Activated gamma-delta T cell (primary cell): ENCODE results near the gene CDH5.

Experiments
- DNase-seq: peaks from one replicate; lab custom pipeline; 2025; lab: John Stamatoyannopoulos, UW

Gene CDH5

GRCh38 chr16:66391726-66392670 lies 25.5 kb downstream of the CDH5 start:
- no peak for DNase-seq

DNA sequence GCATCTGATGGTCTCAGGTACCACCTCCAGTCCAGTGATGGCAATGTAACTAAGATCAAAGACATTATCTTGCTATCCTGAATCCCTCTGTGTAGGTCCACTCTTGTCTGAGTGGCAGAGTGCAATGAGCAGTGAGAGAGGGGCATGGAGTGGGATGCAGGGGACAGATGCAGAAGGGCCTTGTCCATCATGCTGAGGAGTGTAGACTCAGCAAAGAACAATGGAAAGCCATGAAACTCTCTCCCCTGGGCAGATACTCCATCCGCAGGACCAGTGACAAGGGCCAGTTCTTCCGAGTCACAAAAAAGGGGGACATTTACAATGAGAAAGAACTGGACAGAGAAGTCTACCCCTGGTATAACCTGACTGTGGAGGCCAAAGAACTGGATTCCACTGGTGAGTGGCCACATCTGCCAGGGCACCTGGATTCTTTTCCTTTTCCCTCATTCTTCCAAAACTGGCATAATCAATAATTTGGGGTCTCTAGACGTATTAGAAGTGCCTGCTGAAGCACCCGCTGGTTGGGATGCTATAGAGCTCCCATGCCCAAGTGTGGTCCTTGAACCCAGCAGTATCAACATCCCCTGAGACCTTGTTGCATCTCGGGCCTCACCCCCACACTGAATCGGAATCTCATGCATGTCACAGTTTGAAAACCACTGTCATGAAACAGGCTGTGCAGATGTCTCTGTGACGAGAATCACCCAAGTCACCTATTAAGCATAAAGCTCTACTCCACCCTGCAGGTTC lies 29.5 kb downstream of the CDH5 start:
- no peak for DNase-seq

- no peak for DNase-seq
These were observed 31.4 kb downstream of the CDH5 start for GRCh38 chr16:66397736-66398433.

DNA sequence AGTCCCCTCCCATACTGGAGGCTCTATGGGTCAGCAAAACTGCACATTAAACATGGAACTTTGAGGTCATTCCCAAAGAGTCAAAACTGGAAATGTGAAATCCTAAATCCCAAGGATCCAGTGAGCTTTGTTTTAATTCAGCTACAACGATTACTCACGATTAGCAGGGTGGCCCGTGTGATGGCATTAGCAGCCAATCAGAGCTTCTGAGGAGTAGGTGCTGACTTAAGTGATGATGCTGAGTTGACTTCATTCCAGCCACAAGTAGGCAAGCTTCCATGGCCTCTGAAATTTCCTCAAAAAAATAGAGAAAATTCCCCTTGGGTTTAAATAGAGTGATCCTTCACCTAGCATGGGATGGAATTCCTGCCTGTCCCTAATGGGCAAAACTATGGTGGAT lies 32.5 kb downstream of the CDH5 start:
- no peak for DNase-seq

GRCh38 chr16:66399930-66400329 lies 33.4 kb downstream of the CDH5 start:
- no peak for DNase-seq

DNA sequence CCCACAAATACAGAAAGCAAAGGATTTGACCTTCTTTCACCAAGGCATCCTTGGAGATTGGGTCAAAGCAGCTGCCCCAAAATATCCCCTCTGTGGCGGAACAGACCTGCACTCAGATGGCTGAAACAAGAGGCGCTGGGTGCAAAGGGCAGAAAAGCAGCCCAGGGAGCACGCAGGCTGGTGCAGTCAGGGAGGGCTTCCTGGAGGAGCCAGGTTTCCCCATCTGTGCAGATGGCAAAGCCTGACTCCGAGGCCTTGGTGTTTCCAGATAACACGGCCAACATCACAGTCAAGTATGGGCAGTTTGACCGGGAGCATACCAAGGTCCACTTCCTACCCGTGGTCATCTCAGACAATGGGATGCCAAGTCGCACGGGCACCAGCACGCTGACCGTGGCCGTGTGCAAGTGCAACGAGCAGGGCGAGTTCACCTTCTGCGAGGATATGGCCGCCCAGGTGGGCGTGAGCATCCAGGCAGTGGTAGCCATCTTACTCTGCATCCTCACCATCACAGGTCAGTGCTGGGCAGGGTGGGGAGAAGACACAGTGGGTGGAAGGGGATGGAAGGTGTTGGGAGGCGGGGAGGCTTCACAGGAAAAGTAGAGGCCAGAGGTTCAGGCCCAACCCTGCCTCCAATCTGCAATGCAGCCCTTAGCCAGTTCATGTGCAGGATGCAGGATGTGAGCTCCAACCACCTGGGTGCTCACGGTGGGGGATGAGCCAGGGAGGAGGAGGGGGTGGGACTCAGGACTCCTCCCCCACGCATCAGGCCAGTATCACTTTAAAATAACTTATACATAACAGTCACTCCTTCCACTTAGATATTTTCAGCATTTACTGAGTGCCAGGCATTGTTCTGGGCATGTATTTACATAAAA lies 34.3 kb downstream of the CDH5 start:
- DNase-seq = no peak

GRCh38 chr16:66401610-66402009 lies 35.1 kb downstream of the CDH5 start:
- no peak for DNase-seq

DNA sequence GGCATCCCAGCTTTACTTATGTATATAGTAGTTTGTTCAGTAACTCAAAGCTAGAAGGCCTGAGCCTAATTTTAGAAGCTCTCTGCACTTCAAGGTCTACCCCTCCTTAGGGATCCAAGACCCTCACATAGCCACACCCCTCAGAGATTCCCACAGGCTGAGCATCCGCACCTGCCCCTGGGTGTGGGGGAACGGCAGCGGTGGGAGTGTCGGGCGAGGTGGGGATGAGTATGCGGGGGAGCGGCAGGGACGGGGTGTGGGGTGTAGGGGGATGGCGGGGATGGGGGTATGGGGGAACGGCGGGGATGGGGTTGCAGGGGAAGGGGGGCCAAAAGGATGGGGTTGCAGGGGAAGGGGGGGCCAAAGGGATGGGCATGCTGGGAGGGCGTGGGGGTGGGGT lies 35.7 kb downstream of the CDH5 start:
- DNase-seq = no peak

DNA sequence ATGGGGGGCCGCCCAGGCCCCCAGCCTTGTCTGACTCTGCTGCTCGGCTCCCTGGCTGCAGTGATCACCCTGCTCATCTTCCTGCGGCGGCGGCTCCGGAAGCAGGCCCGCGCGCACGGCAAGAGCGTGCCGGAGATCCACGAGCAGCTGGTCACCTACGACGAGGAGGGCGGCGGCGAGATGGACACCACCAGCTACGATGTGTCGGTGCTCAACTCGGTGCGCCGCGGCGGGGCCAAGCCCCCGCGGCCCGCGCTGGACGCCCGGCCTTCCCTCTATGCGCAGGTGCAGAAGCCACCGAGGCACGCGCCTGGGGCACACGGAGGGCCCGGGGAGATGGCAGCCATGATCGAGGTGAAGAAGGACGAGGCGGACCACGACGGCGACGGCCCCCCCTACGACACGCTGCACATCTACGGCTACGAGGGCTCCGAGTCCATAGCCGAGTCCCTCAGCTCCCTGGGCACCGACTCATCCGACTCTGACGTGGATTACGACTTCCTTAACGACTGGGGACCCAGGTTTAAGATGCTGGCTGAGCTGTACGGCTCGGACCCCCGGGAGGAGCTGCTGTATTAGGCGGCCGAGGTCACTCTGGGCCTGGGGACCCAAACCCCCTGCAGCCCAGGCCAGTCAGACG lies 36.2 kb downstream of the CDH5 start:
- DNase-seq = no peak

DNA sequence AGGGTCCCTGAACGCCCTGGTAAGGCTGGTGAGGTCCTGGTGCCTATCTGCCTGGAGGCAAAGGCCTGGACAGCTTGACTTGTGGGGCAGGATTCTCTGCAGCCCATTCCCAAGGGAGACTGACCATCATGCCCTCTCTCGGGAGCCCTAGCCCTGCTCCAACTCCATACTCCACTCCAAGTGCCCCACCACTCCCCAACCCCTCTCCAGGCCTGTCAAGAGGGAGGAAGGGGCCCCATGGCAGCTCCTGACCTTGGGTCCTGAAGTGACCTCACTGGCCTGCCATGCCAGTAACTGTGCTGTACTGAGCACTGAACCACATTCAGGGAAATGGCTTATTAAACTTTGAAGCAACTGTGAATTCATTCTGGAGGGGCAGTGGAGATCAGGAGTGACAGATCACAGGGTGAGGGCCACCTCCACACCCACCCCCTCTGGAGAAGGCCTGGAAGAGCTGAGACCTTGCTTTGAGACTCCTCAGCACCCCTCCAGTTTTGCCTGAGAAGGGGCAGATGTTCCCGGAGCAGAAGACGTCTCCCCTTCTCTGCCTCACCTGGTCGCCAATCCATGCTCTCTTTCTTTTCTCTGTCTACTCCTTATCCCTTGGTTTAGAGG lies 37.1 kb downstream of the CDH5 start:
- DNase-seq = no peak

DNA sequence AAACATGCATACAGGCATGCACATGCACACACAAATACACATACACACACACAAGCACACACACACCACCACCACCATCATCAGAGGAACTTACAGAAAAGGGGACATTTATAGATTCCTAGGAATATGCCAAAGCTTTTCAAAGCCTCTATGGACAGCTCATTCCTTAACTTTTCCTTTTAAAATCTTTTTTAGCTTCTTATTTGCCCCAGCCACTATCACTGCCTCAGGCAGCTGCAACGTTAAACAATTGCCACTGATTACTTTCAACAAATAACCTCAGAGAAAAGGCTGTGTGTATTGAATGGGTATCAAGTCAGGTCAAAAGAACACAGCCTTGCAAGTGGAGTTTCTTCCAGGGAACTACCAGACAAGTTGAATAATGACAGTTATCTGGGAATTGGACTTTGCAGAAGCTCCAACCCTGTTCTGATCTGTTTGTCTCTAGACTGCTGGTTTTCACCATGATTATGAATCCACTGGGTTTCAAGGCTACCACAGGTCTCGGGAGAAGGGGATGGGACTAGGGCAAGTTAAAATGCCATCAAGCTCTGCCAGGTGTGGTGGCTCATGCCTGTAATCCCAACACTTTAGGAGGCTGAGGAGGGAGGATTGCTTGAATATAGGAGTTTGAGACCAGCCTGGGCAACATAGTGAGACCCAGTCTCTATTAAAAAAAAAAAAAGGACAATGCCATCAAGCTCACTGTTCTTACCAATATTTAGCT lies 38.7 kb downstream of the CDH5 start:
- DNase-seq = no peak

DNA sequence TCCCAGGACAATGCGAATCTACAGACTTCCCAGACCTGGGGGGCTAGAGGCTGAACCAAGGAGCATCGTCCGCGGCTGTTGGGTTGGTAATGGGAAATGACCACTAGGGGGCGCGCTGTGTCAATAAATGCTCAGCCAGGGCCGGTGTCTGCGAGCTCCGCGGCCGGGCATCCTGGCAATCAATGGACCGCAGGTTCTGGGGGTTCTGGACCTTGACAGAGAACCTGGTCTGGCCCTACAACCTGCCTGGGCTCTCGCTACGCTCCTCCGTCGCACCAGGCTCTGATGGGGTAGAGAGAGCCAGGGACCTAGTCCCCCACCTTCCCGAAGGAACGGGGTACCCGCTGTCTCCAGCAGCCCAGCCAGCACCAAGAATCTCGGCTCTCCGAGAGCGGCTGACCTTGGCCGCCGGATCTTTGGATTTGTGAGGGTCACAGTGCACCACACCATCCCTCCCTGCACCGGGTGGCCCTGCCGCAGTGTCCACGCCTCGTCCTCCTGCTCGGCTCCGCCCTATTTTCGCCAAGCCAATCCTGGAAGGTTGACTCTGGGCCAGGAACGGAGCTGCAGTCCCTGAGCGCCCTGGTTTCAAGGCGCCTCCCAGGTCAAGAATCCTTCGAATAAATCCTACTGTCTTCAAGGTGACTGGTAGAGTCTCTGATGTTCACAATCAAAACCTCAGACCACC lies 40.2 kb downstream of the CDH5 start:
- DNase-seq = no peak

DNA sequence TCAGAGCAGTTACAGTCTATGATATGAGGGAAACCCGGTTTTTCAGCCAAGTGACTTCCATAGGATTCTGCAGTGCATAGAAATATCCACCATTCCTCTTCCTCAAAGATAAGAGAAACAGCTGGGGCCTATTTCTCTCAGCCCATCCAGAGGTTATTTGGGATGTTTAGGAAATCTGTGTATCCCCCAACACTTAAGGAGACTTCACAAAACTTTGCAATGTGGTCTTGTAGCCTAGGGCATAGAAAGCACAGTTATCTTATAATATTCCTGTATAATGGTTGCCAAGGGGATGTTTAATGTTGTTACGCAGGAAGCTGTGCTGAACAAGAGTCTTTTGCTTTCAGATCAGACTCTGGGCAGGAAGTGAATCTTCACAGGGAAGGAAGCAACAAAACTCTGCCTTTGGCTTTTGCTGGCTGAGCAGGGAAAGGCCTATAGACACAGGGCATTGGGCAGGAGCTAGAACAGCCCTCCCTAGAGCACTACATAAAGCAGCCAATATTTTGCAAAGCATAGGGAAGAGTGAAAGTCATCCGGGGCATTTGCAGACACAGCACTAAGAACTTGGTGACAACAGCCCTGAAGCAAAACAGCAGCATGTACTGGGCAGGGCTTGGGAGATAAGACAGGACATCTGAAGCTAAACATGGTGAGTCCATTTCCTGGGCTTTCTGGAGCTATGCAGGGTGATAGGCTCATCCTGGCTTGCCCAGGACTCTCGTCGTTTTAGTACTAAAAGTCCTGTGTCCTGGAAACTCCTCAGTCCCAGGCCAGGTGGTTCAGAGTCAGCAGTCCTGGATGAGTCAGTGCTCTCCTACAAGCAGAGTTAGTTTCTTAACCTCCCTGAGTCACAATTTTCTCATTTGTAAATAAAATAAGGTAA lies 41.9 kb downstream of the CDH5 start:
- DNase-seq = no peak

DNA sequence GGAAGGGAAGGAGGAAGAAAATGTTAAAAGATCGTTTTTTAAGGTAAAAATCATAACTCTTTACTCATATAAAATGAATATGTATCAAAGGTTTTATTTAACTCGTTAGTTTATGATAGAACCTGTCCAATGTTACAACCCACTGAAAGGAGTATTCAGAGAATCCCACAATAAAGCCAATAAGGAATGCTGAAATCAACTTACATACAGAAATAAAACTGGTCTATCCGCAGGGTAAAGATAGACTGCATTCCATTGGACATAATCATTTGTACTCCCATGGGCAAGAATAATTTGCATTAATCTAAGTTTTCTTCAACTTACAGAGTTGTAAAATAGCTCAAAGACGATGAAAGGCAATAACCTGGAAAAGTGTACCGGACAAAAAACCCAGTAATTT lies 42.7 kb downstream of the CDH5 start:
- DNase-seq = no peak

- no peak for DNase-seq
These were observed 45.7 kb downstream of the CDH5 start for GRCh38 chr16:66412182-66412581.

DNA sequence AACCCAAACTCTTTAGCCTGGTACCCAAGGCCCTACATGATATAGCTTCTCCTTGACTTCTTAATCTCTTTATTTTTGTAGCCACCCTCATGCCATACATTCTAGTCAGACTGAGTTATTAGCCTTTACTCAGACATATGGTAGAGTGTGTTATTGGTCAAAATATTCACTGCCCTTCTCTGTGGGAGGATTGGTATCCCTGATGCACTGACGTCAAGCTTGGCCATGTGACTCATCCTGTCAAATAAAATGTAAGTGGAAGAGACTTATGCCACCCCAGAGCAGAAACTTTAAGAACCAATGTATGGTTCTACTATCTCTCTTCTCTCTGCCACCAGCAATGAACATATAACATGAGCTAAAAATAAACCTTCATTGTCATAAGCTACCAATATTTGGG lies 48.4 kb downstream of the CDH5 start:
- no peak for DNase-seq

- no peak for DNase-seq
These were observed 49.6 kb downstream of the CDH5 start for GRCh38 chr16:66416136-66416535.
